GM21360 (cell line): ENCODE data around the gene KREMEN2.

ENCODE experiments used
- ATAC-seq: cut with Tn5 transposase; IDR thresholded peaks from one replicate; pipeline ENCODE4 v1.9.1; 2021; ENCODE audit warnings: mild to moderate bottlenecking, moderate library complexity; ENCODE audit not compliant: unreplicated experiment

The KREMEN2 gene

GRCh38 chr16:2963074-2963722 lies 877 bp upstream of the KREMEN2 start:
- ATAC-seq: no peak

GRCh38 chr16:2964475-2965336 lies 631 bp downstream of the KREMEN2 start:
- ATAC-seq: no peak

GRCh38 chr16:2966043-2966807 lies 2.1 kb downstream of the KREMEN2 start:
- no peak for ATAC-seq

- no peak for ATAC-seq
Observed at GRCh38 chr16:2966808-2967191, 2.7 kb downstream of the KREMEN2 start.

- no peak for ATAC-seq
Observed at GRCh38 chr16:2967211-2967631, 3.1 kb downstream of the KREMEN2 start.

- ATAC-seq: no peak
Observed at GRCh38 chr16:2967721-2968161, 3.7 kb downstream of the KREMEN2 start.

- ATAC-seq: no peak
Observed at GRCh38 chr16:2968368-2968737, 4.3 kb downstream of the KREMEN2 start.

GRCh38 chr16:2968738-2969544 lies 4.9 kb downstream of the KREMEN2 start, which contains the start of gene PAQR4:
Gene PAQR4, plus strand, starts transcription at chr16:2969348. Its CDS starts 327 bp downstream, at chr16:2969675.
- ATAC-seq: peak; percentile 61

GRCh38 chr16:2969545-2970521 lies 5.8 kb downstream of the KREMEN2 start:
- peak; percentile 39 for ATAC-seq

GRCh38 chr16:2970563-2970962 lies 6.5 kb downstream of the KREMEN2 start:
- ATAC-seq: no peak

- no peak for ATAC-seq
Observed at GRCh38 chr16:2971134-2971984, 7.3 kb downstream of the KREMEN2 start.

- no peak for ATAC-seq
Observed at GRCh38 chr16:2971985-2972784, 8.1 kb downstream of the KREMEN2 start.

GRCh38 chr16:2973093-2973492 lies 9.0 kb downstream of the KREMEN2 start:
- ATAC-seq: no peak

- no peak for ATAC-seq
Observed at GRCh38 chr16:2973605-2974318, 9.7 kb downstream of the KREMEN2 start.

GRCh38 chr16:2974319-2975056 lies 10.4 kb downstream of the KREMEN2 start:
- ATAC-seq: no peak

GRCh38 chr16:2975161-2975795 lies 11.2 kb downstream of the KREMEN2 start:
- no peak for ATAC-seq
